GM19238 (cell line): ENCODE results near the gene LRRC9.
"Not testable (repeated sequence)": the region's sequence is repeated elsewhere in the genome, so short reads cannot be mapped to it uniquely, and the experiment has no call there.

Experiments used
- DNase-seq: peaks from one replicate; pipeline ENCODE4 v3.0.0; 2011; ENCODE audit warnings: low spot score; ENCODE audit not compliant: insufficient read length

LRRC9 gene

GRCh38 chr14:59952141-59952540 is 32.2 kb downstream of the LRRC9 start:
- not testable (repeated sequence) for DNase-seq

DNA sequence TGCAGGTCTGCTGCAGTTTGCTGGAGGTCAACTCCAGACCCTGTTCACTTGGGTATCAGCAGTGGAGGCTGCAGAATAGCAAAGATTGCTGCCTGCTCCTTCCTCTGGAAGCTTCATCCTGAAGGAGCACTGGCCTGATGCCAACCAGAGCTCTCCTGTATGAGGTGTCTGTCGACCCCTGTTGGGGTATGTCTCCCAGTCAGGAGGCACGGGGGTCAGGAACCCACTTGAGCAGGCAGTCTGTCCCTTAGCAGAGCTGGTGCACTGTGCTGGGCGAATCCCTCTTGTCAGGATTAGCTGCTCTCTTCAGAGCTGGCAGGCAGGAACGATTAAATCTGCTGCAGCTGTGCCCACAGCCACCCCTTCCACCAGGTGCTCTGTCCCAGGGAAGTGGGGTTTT is 37.9 kb downstream of the LRRC9 start:
- DNase-seq: not testable (repeated sequence)

DNA sequence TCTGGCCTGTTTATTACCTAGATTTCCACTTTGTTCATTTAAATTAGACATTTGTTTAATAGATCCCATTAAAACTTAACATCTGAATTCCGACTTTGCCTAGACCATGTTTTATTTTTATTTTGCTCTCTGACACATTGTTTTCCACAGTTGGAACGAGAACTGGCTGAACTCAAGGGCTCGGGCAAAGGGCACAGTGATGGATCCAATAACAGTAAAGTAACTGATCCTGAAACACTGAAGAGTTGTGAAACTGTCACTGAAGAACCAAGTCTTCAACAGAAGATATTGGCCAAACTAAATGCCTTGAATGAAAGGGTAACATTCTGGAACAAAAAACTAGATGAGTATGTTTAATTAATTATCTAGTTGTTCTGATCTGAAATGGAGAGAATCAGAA is 39.7 kb downstream of the LRRC9 start:
- no peak for DNase-seq

DNA sequence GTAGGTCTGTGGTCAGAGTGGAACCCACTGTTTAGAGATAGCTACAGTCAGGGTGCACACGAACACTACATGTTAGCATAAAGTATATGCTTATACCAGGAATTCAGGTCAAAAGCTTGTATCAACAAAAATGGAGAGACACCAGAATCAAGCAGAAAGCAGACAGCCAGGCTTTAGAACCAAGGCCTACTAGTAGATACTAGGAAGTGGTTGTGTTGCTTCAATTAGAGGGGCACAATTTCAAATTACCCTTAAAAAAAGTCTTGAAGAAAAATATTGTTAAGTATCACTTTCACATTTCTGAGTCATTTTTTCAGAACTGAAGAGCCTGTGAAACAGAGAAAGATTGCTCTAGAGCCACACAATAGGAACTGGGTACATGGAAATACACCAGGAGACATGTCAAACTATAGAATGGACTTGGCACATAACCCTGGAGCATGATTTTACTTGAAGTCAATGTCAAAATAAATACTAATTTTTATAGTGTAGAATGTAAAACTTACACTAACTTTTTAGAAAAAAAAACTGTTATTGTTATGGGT is 41.6 kb downstream of the LRRC9 start:
- no peak for DNase-seq

- no peak for DNase-seq
Measured at GRCh38 chr14:59964251-59965007, 44.5 kb downstream of the LRRC9 start.

- DNase-seq: no peak
Measured at GRCh38 chr14:59969319-59969718, 49.4 kb downstream of the LRRC9 start.

GRCh38 chr14:59981564-59981963 is 61.6 kb downstream of the LRRC9 start:
- no peak for DNase-seq

DNA sequence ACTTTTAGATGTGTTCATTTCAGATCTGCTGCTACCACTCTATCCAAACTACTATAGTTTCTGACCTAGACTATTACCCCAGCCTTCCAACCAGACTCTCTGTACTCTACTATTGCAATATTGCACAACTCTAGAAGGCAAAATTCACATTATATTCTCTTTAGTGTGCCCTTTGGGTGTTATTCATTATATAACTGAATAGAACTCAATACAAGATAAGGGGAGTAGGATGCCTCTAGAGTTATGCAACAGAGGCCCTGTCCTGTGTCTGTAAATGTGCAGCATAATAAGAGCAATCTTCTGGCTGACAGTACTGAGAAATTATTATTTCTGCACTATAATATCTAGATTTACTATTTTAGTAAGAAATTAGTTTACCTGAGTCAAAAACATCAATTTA is 63.1 kb downstream of the LRRC9 start:
- DNase-seq: no peak

GRCh38 chr14:59986556-59987059 is 66.7 kb downstream of the LRRC9 start:
- DNase-seq: no peak

DNA sequence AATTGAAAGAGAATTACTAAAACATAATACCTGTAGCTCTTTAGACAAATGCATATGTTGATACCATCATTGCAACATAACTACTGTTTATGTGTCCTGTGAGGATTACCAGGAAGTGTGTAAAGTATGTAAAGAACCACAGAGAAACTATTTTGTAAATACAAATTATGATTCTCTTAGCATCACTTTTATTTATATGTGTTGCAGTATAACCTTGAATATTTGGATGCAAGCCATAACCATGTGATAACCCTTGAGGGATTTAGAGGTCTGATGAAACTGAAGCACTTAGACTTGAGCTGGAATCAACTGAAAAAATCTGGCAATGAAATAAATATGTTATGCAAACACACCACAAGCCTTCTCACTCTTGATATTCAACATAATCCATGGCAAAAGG is 77.5 kb downstream of the LRRC9 start:
- no peak for DNase-seq

DNA sequence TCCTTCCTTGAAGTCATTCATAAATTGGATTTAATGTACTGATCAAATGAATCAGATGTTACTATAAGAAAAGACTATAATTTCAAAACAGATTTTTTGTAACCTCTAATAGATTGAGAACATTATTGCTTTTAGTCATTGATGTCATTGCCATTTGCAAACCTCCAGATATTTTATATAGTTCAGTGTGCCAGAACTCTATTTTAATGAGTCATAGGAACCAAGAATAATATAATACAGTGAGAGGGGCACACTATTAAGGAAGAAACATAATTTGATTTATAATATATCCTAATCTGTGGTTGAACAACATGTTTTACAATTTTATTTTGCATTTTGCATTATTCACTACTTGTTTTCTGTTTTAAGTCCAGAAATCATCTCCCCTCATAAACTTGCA is 78.0 kb downstream of the LRRC9 start:
- no peak for DNase-seq

- no peak for DNase-seq
Measured at GRCh38 chr14:59998564-59998963, 78.6 kb downstream of the LRRC9 start.

- no peak for DNase-seq
Measured at GRCh38 chr14:60002819-60003492, 83.0 kb downstream of the LRRC9 start.

DNA sequence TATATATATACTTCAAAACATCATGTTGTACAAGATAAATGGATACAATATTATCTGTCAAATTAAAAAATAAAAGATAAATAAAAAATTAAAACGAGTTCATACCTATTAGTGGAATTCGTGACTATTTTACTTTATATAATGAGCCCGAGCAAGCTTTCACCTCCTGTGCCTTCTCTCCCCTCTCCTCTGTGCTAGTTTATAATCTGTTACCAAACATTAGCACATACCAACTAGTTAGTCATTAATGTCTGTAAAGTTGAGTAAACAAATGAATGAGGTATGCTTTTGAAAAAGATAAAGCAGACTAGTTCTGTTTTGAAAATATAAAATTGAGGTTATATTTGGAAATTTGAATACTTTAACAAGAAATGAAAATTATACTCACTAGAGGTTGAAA is 84.0 kb downstream of the LRRC9 start:
- no peak for DNase-seq

- no peak for DNase-seq
Measured at GRCh38 chr14:60008042-60008441, 88.1 kb downstream of the LRRC9 start.

- DNase-seq: not testable (repeated sequence)
Measured at GRCh38 chr14:60010263-60010662, 90.3 kb downstream of the LRRC9 start.

- DNase-seq: no peak
Measured at GRCh38 chr14:60014402-60014801, 94.5 kb downstream of the LRRC9 start.

- no peak for DNase-seq
Measured at GRCh38 chr14:60021619-60022018, 101.7 kb downstream of the LRRC9 start.

DNA sequence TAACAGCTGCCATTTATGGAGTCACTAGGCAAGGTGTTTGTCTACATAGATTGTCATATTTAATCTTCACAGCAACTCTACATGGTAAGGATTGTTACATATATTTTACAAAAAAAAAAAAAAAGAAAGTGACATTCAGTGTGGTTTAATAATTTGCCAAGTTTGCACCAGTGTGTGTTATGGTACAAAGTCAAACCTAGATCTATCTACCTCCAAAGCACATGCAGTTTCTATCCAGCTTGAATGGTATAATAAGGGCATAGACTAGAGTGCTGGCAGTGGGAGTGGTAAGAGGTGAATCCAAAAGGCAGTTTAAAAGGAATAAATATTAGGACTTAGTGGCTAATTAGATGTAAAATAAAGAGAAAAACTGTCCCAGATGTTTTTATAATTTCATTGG is 105.6 kb downstream of the LRRC9 start:
- DNase-seq: no peak

- DNase-seq: no peak
Measured at GRCh38 chr14:60035177-60035576, 115.2 kb downstream of the LRRC9 start.

- not testable (repeated sequence) for DNase-seq
Measured at GRCh38 chr14:60047976-60048375, 128.0 kb downstream of the LRRC9 start.

- DNase-seq: no peak
Measured at GRCh38 chr14:60051721-60052221, 131.8 kb downstream of the LRRC9 start.
